GM18511 (cell line): ENCODE data around the gene RPN2.

Experiments
- ATAC-seq: cut with Tn5 transposase; IDR thresholded peaks from one replicate; pipeline ENCODE4 v1.9.1; 2021; ENCODE audit warnings: mild to moderate bottlenecking, moderate library complexity; ENCODE audit not compliant: unreplicated experiment

The RPN2 gene

GRCh38 chr20:37238935-37239451, 59.9 kb downstream of the RPN2 start:
- no peak for ATAC-seq

- no peak for ATAC-seq
Measured at GRCh38 chr20:37240337-37241067, 61.4 kb downstream of the RPN2 start.

GRCh38 chr20:37242503-37242902, 63.4 kb downstream of the RPN2 start:
- ATAC-seq: no peak

- no peak for ATAC-seq
Measured at GRCh38 chr20:37243076-37243936, 64.2 kb downstream of the RPN2 start.

DNA sequence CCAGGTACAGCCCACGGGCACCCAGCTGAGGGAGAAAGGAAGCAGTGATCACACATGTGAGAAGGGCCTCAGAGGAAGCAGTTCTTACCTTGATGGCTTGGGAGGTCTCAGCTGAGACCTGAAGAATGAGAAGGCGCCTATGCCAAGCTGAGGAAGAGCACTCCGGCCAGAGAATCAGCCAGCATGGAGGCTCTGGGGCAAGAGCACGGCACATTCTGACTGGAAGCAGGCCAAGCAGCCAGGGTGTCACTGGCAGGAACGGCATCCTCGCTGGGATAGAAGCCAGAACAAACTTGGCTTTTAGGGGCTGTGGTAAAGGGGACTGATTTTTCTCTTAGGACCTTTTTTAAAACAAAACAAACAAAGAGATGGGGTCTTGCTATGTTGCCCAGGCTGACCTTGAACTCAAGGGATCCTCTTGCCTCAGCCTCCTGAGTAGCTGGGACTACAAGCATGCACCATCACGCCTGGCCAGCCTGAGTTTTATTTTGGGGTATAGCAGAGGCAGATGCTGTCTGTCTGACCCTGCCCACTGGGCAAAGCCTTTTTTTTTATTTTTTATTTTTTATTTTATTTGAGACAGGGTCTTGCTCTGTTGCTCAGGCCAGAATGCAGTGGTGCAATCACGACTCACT, 64.9 kb downstream of the RPN2 start:
- ATAC-seq: no peak

GRCh38 chr20:37244572-37244957, 65.4 kb downstream of the RPN2 start:
- no peak for ATAC-seq

GRCh38 chr20:37245216-37246150, 66.4 kb downstream of the RPN2 start:
- no peak for ATAC-seq

DNA sequence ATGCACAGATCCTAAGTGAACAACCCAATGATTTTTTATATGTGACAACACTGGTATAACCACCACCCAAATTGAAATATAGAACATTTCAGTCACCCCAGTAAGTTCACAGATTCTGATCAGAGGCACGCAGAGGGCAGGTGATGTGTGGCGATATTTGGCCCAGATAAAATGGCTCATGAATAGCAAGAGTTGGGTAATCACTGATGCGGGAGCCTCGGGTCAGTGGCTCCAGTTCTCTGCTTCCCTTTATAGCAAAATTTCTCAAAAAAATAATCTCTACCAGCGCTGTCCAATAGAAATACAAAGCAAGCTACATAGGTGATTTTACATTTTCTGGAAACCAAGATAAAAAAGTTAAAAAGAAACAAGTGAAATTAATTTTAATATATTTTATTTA, 67.6 kb downstream of the RPN2 start:
- no peak for ATAC-seq

DNA sequence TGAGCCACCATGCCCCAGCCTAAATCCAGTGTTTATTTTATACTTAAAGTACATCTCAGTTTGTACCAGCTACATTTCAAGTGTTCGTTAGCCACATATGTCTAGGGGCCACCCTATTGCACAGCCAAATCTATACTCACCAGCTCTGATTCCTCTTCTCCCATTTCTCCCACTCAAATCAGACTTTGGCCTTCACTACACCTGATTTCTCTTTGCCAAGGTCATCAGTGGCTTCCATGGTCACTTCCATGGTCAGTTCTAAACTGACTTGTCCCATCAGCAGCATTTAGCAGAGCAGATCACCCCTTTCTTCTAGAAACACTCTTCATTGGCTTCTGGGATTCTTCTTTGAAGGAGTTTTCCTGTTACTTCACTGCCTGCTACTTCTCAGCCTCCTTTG, 68.4 kb downstream of the RPN2 start:
- ATAC-seq: no peak

- no peak for ATAC-seq
Measured at GRCh38 chr20:37249304-37249703, 70.2 kb downstream of the RPN2 start.

DNA sequence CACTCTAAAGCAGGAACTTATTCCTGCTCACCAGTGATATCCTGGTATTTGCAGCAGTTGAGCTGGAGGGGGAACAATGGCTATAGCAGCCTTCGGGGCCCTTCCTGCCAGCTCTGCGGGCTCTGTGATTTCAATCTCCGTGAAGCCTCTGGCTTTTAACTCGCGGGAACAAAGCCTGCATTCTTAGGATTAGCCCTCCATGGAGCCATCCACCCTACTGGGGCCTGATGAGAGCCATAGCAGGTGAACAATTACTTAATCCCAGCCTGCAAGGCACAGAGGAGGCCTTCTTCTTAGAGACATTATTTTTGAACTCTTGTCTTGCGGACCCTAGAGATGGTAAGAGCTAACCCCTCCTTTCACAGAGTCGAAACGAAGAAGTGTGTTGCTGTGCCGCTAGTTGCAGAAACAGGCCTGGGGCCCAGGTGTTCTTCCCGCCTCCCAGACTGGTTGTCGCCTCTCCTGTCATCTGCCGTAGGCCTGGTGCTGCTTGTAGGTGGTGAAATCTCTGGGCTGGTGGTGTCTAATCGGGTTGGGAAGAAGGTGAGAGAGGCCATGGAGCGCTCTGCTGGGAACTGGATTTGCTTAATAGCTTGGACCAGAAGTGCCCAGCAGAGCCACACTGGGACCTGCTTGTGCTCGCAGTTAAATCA, 72.8 kb downstream of the RPN2 start:
- no peak for ATAC-seq

GRCh38 chr20:37253087-37253486, 74.0 kb downstream of the RPN2 start:
- no peak for ATAC-seq

- no peak for ATAC-seq
Measured at GRCh38 chr20:37254114-37254878, 75.2 kb downstream of the RPN2 start.

GRCh38 chr20:37256286-37256685, 77.2 kb downstream of the RPN2 start:
- no peak for ATAC-seq

DNA sequence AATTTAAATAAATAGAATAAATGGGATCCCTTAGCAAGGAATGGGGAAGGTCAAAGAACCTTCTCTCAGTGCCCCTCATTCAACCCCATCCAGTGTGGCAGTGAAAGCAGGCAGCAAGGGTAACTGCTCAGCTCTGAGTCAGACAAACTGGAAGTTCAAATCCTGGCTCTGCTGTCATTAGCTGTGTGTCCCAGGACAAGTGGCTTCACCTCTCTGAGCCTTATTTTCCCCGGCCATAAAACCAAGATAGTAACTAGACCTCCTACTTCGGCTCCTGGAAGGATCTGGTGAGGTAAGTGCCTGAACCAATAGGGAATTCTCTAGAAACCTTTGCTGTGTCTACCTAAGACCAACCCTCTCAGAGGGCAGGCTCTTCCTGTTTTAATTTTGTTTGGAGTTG, 78.4 kb downstream of the RPN2 start:
- ATAC-seq: no peak

DNA sequence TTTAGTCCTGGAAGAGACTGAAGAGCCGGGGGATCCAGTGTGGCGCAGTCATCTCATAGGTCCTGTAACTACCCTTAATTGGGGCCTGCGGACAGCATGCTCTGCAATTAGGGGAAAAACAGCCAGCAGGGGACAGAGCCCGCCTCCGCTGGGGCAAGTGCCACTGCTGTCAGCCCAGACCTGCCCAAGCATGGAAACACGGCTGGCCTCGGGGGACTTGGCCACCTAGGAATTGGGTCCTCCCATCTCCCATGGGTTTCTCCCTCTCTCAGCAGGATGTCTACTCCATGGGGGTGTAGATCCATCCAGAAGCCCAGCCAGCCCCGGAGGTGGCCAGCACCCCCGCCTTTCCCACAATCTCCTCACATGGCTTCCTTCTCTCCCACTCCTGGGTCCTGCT, 78.9 kb downstream of the RPN2 start:
- ATAC-seq: no peak

- ATAC-seq: no peak
Measured at GRCh38 chr20:37259031-37259430, 79.9 kb downstream of the RPN2 start.

GRCh38 chr20:37259865-37260264, 80.7 kb downstream of the RPN2 start:
- ATAC-seq: no peak

GRCh38 chr20:37260923-37261322, 81.8 kb downstream of the RPN2 start:
- ATAC-seq: no peak
